GM18519 (cell line): Measurements from ENCODE around the gene ARMH3.

Experiments used
- ATAC-seq: cut with Tn5 transposase; IDR thresholded peaks from one replicate; pipeline ENCODE4 v1.9.1; 2021; ENCODE audit warnings: mild to moderate bottlenecking, moderate library complexity; ENCODE audit not compliant: unreplicated experiment, low FRiP score

The ARMH3 gene

DNA sequence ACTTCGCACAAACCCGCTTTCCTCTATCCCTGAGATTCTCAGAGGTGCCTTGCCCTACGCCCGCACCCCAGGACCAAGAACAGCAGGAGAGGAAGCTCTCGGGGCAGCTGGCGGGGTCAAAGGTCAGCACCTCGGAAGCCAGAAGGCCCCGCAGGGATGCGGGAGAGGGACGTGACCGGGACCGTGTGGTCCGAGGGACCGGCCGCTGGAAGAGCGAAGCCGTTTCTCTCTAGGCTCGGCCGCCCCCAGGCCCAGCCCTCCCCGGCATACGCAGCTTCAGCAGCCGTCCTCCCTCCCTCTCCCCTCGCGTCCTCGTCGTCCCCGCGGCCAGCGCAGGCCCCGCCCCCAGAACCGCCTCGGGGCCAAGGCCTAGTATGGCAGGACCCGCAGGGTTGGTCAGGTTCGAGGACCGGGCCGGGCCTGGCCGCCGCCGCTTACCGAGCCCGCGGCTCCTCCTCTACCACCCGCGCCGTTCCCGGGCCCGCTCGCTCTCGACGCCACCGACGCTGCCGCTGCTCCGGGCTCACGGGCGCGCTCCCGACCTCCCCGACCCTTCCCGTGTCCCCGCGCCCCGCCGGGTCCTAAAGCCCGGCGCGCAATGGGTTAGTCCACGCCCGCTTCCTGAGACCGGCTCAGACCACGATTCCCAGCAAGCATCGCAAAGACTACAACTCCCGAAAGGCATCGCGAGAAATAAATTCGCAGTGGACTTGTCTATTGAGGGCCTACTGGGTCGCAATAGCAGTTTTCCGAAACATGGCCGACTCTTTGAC, at the start of gene ARMH3:
Gene ARMH3, minus strand, starts transcription at position 527 of the 773 bp plus-strand sequence. CDS start 16,059 bp downstream, outside the sequence.
- peak; percentile 72 for ATAC-seq

GRCh38 chr10:102102421-102102820, 46.4 kb upstream of the ARMH3 start:
- ATAC-seq: no peak

DNA sequence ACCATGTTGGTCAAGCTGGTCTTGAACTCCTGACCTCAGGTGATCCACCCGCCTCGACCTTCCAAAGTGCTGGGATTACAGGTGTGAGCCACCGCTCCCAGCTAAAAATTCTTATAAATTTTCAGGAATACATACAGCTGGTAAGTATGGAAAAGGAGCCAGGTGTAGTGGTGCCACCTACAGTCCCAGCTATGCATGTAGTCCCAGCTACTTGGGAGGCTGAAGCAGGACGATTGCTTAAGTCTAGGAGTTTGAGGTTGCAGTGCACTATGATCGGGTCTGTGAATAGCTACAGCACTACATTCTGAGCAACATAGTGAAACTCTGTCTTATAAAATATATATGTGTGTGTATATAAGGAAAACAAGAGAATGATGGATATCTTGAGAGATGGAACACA, 45.2 kb upstream of the ARMH3 start:
- no peak for ATAC-seq

DNA sequence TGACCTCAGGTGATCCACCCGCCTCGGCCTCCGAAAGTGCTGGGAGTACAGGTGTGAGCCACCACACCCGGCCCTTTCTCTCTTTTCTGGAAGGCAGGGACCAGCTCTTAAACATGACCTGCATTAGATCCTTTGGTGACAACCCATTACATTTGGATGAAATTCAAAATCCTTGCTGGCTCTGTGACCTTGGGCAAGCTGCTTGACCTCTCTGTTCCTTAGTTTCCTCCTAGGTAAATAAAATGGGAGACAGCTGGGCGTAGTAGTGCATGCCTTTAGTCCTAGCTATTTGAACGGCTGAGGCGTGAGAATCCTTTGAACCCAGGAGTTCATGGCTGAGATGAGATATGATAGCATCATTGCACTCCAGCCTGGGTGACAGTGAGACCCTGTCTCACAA, 40.5 kb upstream of the ARMH3 start:
- ATAC-seq: no peak

GRCh38 chr10:102090772-102091171, 34.8 kb upstream of the ARMH3 start:
- ATAC-seq: no peak

DNA sequence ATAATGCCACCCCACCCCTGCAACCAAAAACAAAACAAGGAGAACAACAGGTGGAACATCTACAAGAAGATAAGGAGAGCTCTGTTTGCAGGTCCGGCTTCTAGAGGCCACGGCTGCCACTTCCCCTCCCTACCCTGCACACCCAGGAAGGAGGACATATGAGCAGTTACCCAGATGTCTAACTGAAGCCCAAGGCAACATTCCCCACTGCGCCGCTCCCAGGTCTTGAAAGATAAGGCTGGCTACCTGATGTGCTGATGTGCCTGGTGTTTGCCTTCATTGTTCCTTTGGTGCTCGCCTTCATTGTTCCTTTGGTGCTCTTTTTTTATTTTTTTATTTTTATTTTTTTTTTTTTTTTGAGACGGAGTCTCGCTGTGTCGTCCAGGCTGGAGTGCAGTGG, 30.2 kb upstream of the ARMH3 start:
- ATAC-seq: no peak

- ATAC-seq: no peak
Observed at GRCh38 chr10:102085336-102085735, 29.4 kb upstream of the ARMH3 start.

- ATAC-seq: no peak
Observed at GRCh38 chr10:102083541-102083940, 27.6 kb upstream of the ARMH3 start.

DNA sequence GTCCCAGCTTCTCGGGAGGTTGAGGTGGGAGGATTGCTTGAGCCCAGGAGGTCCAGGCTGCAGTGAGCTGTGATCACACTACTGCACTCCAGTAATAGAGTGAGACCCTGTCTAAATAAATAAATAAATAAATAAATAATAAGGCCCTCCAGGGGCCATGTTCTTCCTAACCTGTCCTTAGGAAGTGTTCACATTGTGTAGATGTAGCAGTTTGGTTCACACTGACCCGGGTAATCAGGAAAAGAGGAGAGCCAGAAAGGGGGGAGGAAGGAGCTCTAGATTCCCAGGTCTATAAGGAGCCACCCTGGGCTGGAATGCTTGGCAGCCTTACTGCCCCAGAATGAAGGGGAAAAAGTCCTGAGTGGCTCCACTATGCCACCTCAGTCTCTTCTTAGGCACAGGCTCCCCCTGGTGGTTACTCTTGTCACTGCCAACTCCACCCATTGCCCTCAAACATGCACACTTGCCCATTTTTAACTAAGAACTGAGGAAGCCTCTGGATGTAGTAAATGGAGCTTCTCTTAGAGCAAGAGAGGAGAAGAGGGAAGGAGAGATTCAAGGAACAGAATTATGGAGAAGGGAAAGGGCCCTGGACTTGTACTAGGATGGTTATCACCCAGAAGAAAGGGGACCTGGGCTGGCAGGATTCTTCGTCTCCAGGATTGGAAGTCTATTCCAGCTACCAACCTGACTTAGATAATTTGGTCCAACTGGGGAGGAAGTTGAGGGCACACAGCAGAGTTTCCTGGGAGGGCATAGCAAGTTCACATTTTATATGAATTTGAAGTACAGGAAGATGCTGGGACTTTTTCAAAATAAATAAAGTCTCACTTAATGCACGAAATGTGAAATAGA, 16.9 kb upstream of the ARMH3 start:
- no peak for ATAC-seq

DNA sequence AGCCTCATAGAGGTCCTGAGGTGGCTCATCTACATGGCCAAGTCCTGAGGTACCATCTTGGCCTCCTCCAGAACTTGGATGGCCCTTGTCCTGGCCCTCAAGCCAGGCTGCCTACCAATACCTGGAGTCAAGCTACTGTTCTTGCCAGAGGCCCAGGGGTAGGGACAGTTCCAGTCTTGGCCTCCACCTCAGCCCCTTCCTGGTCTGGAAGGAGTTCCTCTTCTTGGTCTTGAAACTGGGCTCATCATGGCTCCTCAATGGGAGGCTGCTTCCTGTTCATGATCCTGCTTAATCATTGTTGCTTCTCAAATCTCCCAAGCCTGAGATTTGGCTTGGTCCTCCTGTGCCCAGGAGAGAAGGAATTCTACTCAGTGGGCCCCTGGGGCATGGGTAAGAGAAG, 13.1 kb upstream of the ARMH3 start:
- ATAC-seq: no peak

- no peak for ATAC-seq
Observed at GRCh38 chr10:102068216-102068615, 12.2 kb upstream of the ARMH3 start.

GRCh38 chr10:102067091-102067916, 11.3 kb upstream of the ARMH3 start:
- ATAC-seq: no peak

GRCh38 chr10:102066399-102067088, 10.6 kb upstream of the ARMH3 start:
- no peak for ATAC-seq

DNA sequence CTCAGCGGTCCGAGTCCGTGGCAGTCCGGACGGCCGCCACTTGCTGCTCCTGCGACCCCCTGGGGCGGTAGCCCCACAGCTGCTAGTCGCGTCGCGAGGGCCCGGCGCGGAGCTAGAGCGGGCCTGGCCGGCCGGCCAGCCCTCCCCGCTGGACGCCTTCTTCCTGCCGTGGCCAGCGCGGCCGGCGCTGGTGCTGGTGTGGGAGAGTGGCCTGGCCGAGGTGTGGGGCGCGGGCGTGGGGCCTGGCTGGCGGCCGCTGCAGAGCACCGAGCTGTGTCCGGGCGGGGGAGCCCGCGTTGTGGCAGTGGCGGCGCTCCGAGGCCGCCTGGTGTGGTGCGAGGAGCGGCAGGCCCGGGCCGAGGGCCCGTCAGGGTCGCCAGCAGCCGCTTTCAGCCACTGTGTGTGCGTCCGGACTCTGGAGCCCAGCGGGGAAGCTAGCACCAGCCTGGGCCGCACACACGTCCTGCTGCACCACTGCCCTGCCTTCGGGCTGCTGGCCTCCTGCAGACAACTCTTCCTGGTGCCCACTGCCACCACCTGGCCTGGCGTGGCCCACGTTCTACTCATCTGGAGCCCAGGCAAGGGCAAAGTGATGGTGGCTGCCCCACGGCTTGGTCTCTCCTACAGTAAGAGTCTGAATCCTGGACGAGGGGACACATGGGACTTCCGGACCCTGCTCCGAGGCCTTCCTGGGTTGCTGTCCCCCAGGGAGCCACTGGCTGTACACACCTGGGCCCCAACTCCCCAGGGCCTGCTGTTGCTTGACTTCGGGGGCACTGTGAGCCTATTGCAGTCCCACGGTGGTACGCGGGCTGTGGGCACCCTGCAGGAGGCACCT, 9.8 kb upstream of the ARMH3 start:
- ATAC-seq: peak; percentile 7

GRCh38 chr10:102064868-102065560, 9.0 kb upstream of the ARMH3 start, which contains the start of gene HPS6:
TSS of gene HPS6 (plus strand) at chr10:102065349. CDS start at chr10:102065475, 126 bp downstream.
- peak; percentile 84 for ATAC-seq

DNA sequence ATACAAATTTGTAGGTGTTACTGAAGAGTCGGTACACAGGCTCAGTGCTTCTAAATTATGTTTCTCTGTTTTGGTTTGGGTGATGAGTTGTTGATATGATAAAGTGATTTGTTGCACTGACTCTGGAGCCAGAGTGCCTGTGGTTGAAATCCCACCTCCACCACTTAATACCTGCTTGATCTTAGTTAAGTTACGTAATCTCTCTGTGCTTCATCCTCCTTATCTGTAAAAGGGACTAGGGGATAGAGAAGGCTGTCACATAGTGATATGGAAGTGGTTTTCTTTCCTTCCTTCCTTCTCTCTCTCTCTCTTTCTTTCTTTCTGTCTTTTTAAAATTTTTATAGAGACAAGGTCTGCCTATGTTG, 8.5 kb upstream of the ARMH3 start:
- no peak for ATAC-seq

DNA sequence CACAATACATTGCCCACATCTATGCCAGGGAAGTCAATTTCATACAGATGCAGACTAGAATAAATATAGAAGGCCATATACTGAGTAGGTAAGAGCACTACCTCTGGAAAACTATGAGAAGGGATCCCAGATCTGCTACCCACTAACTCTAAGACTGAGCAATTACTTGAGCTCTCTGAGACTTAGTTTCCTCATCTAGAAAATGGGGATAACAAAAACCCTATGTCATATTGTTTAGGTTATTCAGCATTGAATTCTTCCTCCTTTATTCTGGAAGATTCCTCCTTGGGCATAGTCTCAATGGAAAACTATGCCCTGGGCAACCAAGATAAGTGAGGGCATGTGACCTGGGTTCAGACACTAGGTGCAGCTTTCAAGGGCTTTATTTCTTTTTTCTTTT, 4.0 kb upstream of the ARMH3 start:
- no peak for ATAC-seq

DNA sequence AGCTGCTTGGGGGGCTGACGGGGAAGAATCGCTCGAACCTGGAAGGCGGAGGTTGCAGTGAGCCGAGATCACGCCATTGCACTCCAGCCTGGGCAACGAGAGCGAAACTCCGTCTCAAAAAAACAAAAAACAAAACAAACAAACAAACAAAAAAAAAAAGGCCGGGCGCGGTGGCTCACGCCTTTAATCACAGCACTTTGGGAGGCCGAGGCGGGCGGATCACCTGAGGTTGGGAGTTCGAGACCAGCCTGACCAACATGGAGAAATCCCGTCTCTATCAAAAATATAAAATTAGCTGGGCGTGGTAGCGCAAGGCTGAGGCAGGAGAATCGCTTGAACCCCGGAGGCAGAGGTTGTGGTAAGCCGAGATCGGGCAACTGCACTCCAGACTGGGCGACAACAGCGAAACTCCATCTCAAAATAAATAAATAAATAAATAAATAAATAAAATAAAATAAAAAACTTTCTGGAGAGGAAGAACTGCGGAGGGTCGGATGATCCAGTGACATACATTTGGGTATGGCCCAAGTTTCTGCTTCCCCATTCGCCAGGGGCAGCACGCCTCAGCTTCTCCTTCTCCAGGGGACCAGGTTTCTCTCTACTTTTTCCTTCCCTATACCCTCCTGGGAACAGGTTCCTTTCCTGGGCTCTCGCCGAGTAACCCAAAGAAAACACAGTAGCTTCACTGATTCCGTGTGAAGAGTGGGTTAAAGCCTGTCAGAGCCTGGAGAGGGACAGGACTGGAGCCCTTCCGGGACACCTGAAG, 909 bp downstream of the ARMH3 start:
- ATAC-seq: peak; percentile 7
